Measurements from ENCODE around the gene TTC19. TPM values are rescaled to one million over a fixed set of nuclear protein-coding genes. Genes with fewer than 3 reads are reported as not detected.
"Not testable (repeated sequence)": the region's sequence is repeated elsewhere in the genome, so short reads cannot be mapped to it uniquely, and the experiment has no call there.

The TTC19 gene
- total and polyA plus RNA-seq, 5 experiments from 2014 or later, result 31.6 to 39.6 (median 37.0) TPM

- Mint-ChIP-seq H3K27ac (peak overlapping the region in 3 of 10 donors; percentile 14 to 73 (median 56)), H3K9me3 (no peaks in the 10 kb centered on the region), H3K4me1 (peaks cover 2 to 17% (median 11%) of the 10 kb centered on the region in 4 donors), H3K36me3 (peaks cover 4 to 87% (median 38%) of the 10 kb centered on the region in 3 donors), H3K27me3 (no peaks in the 10 kb centered on the region), H3K4me3 (no peak overlapping the region)
- DNase-seq (no peak), ATAC-seq (no peak)
- POLR2A ChIA-PET, result no interaction called here
Measured at GRCh38 chr17:16048811-16049449, 49.3 kb downstream of the TTC19 start.

- Mint-ChIP-seq H3K36me3 (peaks cover 12 to 88% (median 54%) of the 10 kb centered on the region in 3 donors), H3K27me3 (no peaks in the 10 kb centered on the region), H3K9me3 (no peaks in the 10 kb centered on the region), H3K4me3 (no peak overlapping the region), H3K27ac (peak overlapping the region in 3 of 10 donors; percentile 41 to 72 (median 55)), H3K4me1 (peaks cover 5 to 28% (median 16%) of the 10 kb centered on the region in 4 donors)
- ATAC-seq (no peak), DNase-seq (no peak)
- POLR2A ChIA-PET, result no interaction called here
Measured at GRCh38 chr17:16050844-16051243, 51.2 kb downstream of the TTC19 start.

DNA sequence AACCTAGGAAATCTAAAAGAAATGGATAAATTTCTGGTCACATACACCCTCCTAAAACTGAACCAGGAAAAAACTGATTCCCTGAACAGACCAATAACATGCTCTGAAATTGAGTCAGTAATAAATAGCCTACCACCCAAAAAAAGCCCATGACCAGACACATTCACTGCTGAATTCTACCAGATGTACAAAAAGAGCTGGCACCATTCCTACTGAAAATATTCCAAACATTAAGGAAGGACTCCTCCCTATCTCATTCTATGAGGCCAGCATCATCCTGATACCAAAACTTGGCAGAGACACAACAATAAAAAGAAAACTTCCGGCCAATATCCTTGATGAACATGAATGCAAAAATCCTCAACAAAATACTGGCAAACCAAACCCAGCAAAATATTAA lies 52.9 kb downstream of the TTC19 start:
- H3K27me3 Mint-ChIP-seq, result no peaks in the 10 kb centered on the region
- peak overlapping the region in 7 of 10 donors; percentile 7 to 74 (median 30) for H3K27ac Mint-ChIP-seq
- no peaks in the 10 kb centered on the region for H3K9me3 Mint-ChIP-seq
- DNase-seq, result no peak
- POLR2A ChIA-PET, result no interaction called here
- peaks cover 16 to 87% (median 53%) of the 10 kb centered on the region in 3 donors for H3K36me3 Mint-ChIP-seq
- no peak for ATAC-seq
- peaks cover 5 to 27% (median 16%) of the 10 kb centered on the region in 4 donors for H3K4me1 Mint-ChIP-seq
- no peak overlapping the region for H3K4me3 Mint-ChIP-seq

DNA sequence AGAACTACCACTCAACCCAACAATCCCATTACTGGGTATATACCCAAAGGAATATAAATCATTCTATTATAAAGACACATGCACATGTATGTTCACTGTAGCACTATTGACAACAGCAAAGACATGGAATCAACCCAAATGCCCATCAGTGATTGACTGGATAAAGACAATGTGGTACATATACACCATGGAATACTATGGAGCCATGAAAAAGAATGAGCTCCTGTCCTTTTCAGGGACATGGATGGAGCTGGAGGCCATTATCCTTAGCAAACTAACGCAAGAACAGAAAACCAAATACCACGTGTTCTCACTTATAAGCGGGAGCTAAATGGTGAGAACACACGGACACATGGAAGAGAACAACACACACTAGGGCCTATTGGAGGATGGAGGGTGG lies 55.5 kb downstream of the TTC19 start:
- DNase-seq, H3K27me3 Mint-ChIP-seq, H3K4me3 Mint-ChIP-seq, ATAC-seq, H3K9me3 Mint-ChIP-seq, POLR2A ChIA-PET: not testable (repeated sequence)
- Mint-ChIP-seq H3K36me3 (peaks cover 16 to 90% (median 51%) of the 10 kb centered on the region in 3 donors), H3K4me1 (peaks cover 5 to 25% (median 16%) of the 10 kb centered on the region in 4 donors), H3K27ac (peak overlapping the region in 5 of 10 donors; percentile 10 to 78 (median 34))

- H3K4me3 Mint-ChIP-seq, result no peak overlapping the region
- no peaks in the 10 kb centered on the region for H3K9me3 Mint-ChIP-seq
- no peak for ATAC-seq
- POLR2A ChIA-PET, result no interaction called here
- H3K36me3 Mint-ChIP-seq, result peaks cover 9 to 93% (median 24%) of the 10 kb centered on the region in 3 donors
- H3K27ac Mint-ChIP-seq, result peak overlapping the region in 6 of 10 donors; percentile 16 to 66 (median 36)
- H3K27me3 Mint-ChIP-seq, result no peaks in the 10 kb centered on the region
- H3K4me1 Mint-ChIP-seq, result peaks cover 0 to 10% (median 0%) of the 10 kb centered on the region in 4 donors
- no peak for DNase-seq
Measured at GRCh38 chr17:16061631-16062030, 62.0 kb downstream of the TTC19 start.

DNA sequence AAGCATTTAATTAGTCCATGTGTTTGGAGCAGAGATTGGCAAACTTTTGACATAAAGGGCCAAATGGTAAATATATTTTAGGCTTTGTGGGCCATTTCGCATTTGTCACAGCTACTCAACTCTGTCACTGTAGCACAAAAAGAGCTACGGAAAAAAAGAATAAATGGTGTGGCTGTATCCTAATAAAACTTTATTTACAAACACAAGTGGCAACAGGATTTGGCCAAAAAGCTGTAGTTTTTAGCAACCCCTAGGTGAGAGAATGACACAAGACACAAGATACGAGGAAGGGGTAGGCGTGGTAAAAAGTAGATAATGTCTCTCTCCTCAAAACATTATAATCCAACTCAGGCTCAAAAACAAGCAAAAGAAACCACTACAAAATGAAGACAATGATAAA lies 66.5 kb downstream of the TTC19 start:
- H3K4me3 Mint-ChIP-seq, result no peak overlapping the region
- DNase-seq (no peak), ATAC-seq (no peak)
- no peaks in the 10 kb centered on the region for H3K27me3 Mint-ChIP-seq
- POLR2A ChIA-PET, result no interaction called here
- no peaks in the 10 kb centered on the region for H3K9me3 Mint-ChIP-seq
- peak overlapping the region in 6 of 10 donors; percentile 7 to 68 (median 32) for H3K27ac Mint-ChIP-seq
- H3K36me3 Mint-ChIP-seq, result peaks cover 9 to 97% (median 30%) of the 10 kb centered on the region in 3 donors
- peaks cover 0 to 11% (median 0%) of the 10 kb centered on the region in 4 donors for H3K4me1 Mint-ChIP-seq

GRCh38 chr17:16068323-16068722 lies 68.7 kb downstream of the TTC19 start:
- no peak for DNase-seq
- no peak for ATAC-seq
- Mint-ChIP-seq H3K36me3 (peaks cover 4 to 96% (median 34%) of the 10 kb centered on the region in 3 donors), H3K9me3 (no peaks in the 10 kb centered on the region), H3K27ac (peak overlapping the region in 3 of 10 donors; percentile 21 to 72 (median 44)), H3K4me1 (peaks cover 0 to 4% (median 0%) of the 10 kb centered on the region in 4 donors), H3K27me3 (no peaks in the 10 kb centered on the region), H3K4me3 (no peak overlapping the region)
- POLR2A ChIA-PET, result no interaction called here

GRCh38 chr17:16072031-16072430 lies 72.4 kb downstream of the TTC19 start:
- Mint-ChIP-seq H3K9me3 (no peaks in the 10 kb centered on the region), H3K36me3 (peaks cover 0 to 91% (median 37%) of the 10 kb centered on the region in 3 donors), H3K27ac (peak overlapping the region in 1 of 10 donors; percentile 2), H3K4me3 (no peak overlapping the region), H3K4me1 (peaks cover 0 to 6% (median 0%) of the 10 kb centered on the region in 4 donors), H3K27me3 (no peaks in the 10 kb centered on the region)
- POLR2A ChIA-PET, result no interaction called here
- DNase-seq, result no peak
- no peak for ATAC-seq

- POLR2A ChIA-PET, result no interaction called here
- H3K4me1 Mint-ChIP-seq, result peaks cover 0 to 6% (median 0%) of the 10 kb centered on the region in 4 donors
Measured at GRCh38 chr17:16073845-16074244, 74.2 kb downstream of the TTC19 start.

GRCh38 chr17:16074423-16074822 lies 74.8 kb downstream of the TTC19 start:
- DNase-seq (no peak), ATAC-seq (no peak)
- Mint-ChIP-seq H3K4me1 (peaks cover 0 to 6% (median 0%) of the 10 kb centered on the region in 4 donors), H3K4me3 (no peak overlapping the region), H3K9me3 (no peaks in the 10 kb centered on the region), H3K36me3 (peaks cover 0 to 88% (median 39%) of the 10 kb centered on the region in 3 donors), H3K27ac (peak overlapping the region in 2 of 10 donors; percentile 15 to 20), H3K27me3 (no peaks in the 10 kb centered on the region)
- POLR2A ChIA-PET, result no interaction called here

More at GRCh38 chr17:16073845-16074244, 74.2 kb downstream of the TTC19 start:
- Mint-ChIP-seq H3K27ac (peak overlapping the region in 2 of 10 donors; percentile 15 to 20), H3K9me3 (no peaks in the 10 kb centered on the region), H3K36me3 (peaks cover 0 to 88% (median 35%) of the 10 kb centered on the region in 3 donors), H3K27me3 (no peaks in the 10 kb centered on the region), H3K4me3 (no peak overlapping the region)
- ATAC-seq (no peak), DNase-seq (no peak)

DNA sequence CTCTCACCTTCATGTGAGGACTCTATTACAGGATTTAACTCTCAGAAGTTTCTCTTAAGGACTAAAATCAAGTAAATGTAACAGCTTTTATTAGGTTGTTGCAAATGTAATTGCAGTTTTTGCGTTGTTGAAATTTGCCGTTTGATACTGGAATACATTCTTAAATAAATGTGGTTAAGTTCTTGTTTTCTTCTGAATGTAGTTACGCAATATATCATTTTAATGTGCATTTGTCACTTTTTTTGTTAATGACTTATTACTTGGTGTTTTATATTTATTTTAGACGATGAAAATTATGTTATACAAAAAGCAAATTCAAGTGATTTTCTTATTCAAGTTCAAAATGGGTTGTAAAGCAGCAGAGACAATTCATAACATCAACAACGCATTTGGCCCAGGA lies 76.3 kb downstream of the TTC19 start:
- DNase-seq (no peak), ATAC-seq (no peak)
- Mint-ChIP-seq H3K27ac (peak overlapping the region in 2 of 10 donors; percentile 28 to 51), H3K9me3 (no peaks in the 10 kb centered on the region), H3K4me1 (peaks cover 0 to 7% (median 0%) of the 10 kb centered on the region in 4 donors), H3K27me3 (no peaks in the 10 kb centered on the region), H3K36me3 (peaks cover 0 to 84% (median 37%) of the 10 kb centered on the region in 3 donors), H3K4me3 (no peak overlapping the region)
- POLR2A ChIA-PET, result no interaction called here
